GM19463 (cell line): ENCODE results near the gene AFTPH.

ENCODE experiments used
- ATAC-seq: cut with Tn5 transposase; IDR thresholded peaks from one replicate; pipeline ENCODE4 v1.9.1; 2021; ENCODE audit warnings: mild to moderate bottlenecking, moderate library complexity; ENCODE audit not compliant: unreplicated experiment

The AFTPH gene

DNA sequence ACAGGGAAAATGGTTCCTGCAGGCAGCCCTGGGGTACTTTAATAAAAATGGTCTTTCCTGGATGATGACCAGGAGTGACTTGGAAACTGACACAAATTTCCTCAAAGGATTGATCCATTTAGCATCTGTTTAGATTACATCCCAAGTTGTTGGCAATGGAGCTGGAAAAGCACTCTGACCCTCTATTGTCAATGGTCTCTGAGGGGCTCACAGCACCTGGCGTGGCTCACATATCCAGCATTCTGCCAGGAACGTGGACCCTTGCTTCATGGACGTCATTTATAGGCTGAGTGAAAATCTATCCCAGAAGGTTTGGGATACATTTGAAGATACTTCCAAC is 85.8 kb downstream of the AFTPH start:
- no peak for ATAC-seq

DNA sequence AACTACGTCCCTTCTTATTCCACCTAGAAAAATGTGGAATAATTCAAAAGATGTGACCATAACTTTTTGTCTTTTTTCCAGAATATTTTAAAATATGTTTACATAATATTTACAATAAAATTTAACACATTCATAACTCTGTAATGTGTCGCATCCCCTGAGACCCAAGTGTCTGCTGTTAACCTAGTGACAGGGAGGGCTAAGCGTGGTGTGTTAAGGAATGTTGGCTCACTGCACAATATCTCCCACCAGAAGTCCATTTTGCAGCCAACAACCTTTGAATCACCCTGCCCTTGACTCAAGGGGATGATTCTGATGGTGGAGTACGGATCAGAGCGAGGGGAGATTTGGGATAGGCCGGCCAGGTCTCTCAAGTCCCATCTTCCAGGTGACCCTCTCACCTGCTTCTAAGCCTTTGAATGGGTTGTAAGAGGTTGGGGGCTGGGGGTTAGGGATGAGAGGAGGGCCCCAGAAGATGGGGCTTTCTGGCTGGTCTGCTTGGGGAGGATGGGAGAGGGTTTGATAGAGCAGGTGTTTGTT is 86.3 kb downstream of the AFTPH start:
- ATAC-seq, result no peak

DNA sequence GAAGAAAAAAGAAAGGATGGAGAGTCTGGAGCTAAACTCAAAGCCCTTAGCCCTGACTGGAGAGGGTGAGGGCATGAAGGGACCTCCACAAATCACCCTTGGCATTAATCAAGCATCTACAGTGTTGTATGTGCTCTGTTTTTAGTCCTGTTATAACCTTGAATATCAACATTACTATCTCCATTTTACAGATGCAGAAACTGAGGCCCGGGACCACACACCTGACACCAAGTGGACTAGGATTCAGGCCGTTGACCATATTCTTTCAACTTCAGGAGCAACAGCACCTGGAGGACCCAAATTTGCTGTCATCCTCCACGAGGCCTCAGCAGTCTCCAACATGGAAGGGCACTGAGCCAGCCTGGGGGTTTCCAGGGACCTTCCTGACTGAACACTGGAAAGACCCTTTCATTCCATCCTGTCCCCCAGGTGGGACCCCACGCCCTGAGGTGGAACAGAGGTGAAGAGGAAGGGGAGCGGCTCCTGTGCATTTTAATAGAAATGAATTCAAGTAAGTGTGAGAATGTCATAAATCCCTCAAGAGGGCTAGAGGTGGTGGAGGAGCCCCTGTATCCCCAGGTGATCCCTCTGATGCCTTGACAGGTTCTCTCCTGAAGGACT is 88.6 kb downstream of the AFTPH start:
- no peak for ATAC-seq

DNA sequence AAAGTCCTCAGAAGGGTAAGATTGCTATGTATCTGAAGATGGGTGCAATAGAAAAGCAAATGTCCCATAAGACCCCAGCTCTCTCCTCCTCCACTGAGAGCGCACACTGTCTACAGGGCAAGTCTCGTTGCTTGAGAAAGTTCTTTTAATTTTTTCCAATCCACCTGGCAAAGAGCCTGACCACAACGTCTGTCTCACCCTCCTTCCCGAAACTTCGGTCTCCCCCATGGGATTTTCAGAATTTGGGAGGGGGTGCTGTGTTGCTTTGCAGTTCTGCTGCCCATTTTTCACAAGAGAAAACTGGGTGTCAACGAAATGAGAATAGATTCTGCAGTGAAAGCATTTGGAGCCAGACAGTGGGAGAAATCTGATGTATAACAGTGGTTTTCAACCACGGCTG is 89.1 kb downstream of the AFTPH start:
- ATAC-seq, result no peak

DNA sequence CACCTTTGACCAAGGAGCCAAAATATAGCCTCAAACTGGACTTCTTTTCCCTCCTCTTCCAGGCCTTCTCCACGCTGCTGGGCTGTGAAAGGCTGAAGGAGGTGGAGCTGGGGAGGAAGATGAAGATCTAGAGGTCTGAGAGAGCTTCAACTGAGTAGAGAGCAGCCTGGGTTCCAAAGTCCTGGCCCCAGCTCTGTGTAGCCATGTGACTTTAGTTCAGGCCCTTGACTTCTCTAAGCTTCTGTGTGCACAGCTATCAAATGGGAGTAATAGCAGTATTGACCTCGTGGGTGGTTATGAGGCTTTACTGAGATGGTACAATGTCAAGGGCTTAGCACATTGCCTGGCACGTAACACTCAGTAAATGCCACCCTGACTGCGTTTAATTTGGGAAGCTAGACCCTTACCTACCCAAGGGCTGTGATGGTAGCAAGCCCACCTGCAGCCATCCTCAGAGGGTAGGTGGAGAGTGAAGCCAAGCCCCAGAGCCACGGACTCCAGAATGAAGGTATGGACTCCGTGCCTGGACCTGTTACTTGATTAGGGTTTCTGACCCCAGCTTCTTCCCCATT is 91.2 kb downstream of the AFTPH start:
- ATAC-seq, result no peak

DNA sequence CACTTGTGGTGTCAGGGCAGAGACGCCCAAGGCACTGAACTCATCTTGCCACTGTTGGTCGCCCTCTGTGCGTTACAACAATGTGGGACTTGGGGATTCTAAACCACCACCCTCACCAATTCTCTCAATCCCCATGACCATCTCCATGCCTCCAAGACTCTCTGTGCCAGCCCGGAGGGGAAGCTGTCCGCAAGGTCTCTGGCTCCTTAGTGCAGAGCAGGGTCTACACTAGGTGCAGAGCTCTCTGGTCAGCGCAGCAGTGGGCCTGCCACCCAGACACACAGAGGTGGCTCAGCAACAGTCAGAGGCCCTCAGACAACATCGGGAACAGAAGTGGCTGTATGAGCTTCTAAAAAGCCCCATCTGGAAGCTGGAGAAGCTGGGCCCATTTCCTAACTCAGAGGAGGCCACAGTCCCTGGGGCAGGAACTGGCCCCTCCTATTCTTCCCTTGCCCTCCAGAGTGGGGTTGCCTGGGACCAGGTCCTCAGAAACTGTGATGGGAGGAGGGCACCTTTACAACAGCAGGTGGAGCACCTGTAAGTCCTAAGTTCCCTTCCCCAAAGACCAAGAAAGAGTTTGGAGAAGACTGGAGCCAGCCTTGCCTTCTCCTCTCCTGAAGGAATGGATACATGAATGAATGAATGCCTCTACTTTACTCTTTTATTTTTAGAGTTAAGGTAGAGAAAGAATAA is 91.9 kb downstream of the AFTPH start:
- ATAC-seq, result no peak

DNA sequence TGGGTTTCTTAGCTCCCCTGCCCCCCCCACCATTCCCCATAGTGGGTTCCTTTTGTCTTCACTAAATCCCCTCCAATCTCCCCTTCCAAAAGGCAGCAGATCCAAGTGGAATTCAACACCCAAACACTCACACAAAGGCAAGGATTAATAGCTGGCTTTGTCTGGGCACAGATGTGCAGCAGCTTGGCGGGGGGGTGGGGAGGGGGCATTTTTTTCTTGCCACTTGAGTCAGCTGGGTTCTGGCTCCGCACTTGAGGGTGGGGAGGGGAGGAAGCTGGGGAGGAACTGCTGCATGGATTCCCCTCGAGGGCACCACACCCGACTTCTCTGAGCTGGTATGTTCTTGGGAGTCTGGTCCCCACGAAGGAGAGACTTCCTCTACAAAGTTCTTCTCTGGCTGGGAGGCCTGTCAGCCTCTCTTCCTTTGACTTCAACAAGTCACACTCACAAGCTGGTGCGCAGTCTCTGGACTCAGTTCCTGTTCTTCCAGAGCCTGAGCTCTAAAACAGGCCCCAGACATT is 93.6 kb downstream of the AFTPH start:
- ATAC-seq, result no peak

DNA sequence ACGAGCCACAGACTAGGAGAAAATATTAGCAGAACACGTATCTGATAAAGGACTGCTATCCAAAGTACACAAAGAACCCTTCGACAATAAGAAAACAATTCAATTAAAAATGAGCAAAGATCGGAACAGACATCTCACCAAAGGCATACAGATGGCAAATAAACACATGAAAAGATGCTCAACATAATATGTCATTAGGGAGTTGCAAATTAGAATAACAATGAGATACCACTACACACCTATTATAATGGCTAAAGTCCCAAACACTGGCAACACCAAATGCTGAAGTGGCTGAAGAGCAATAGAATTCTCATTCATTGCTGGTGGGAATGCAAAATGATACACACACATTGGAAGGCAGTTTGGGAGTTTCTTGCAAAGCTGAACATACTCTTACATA is 96.5 kb downstream of the AFTPH start:
- no peak for ATAC-seq

DNA sequence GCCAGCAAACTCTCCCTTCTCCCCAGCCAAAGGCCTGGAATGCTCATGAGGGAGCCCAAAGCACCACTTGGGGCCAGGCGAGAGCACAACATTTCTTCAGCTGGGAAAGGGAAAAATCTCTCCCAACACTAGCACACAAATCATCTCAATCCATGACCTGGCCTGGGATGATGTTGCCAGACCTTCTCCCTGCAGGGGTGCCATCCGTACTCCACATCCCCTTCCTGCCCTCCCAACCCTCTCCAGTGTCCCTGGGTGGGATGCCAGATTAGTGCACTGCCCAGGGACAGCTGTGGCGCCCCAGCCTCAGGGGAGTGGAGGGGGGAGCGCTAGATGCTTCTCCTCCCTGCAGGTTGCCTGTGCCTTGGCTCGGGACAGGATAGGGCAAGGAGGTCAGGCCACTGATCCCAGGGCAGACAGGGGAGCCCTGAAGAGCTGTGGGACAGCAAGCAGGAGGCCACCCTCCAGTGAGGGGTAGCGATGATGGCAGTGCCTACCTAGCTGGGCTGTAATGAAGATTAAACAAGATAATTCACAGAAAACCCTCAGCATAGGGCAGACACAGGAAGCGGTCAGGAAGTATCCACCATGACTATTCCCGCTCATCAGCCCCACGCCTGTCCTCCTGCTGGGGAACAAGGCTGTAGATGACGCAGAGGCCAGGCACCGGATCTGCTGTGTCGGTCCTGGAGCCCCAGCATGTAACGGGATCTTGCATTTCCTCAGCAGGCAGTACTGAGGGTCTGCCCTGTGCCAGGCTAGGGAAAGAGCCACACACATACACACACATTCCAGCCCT is 98.5 kb downstream of the AFTPH start:
- no peak for ATAC-seq

DNA sequence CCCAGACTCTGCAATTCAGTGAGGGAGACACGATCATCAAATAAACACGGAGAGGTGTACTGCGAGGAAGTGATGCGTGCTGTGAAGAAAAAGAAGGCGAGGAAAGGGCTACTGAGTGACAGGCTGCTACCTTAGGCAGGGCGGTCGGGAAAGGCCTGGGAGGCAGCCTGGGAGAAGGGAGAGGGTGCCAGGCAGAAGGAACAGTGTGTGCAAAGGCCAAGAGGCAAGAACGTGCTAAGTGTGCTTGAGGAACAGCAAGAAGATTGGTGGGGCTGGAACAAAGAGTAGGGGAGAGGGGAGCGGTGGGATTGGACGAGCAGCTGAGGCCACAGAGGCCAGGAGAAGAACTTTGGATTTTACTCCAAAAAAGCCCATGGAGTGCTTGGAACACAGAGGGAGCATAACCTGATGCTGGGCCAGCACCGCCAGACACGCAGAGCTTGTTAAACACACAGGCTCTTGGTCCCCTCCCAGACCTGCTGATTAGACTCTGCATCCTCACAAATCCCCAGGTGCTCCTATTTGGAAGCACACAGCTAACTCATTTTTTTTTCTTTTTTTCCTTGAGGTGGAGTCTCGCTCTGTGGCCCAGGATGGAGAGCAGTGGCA is 99.2 kb downstream of the AFTPH start:
- ATAC-seq, result no peak

DNA sequence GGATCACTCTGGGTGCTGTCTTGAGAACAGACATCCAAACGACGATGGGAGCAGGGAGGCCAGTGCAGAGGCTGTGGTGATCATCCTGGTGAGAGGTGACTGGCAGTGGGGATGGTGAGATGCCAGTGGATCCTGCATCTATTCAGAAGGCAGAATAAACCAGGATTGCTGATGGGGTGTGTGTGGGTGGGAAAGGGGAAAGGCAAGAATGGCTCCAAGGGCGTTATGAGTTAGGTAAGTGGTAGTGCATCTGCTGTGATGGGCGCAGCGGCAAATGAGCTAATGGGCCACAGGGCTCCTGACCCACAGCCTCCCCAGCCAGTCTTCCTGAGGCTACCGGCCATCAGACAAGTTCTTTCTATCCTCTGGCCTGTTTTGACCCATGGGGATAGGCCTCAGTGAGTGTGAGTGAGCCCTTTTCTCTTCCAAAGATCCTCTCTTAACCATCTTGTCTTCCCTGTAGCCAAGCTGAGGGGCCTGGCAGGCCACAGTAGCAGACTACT is 100.0 kb downstream of the AFTPH start:
- ATAC-seq, result no peak

DNA sequence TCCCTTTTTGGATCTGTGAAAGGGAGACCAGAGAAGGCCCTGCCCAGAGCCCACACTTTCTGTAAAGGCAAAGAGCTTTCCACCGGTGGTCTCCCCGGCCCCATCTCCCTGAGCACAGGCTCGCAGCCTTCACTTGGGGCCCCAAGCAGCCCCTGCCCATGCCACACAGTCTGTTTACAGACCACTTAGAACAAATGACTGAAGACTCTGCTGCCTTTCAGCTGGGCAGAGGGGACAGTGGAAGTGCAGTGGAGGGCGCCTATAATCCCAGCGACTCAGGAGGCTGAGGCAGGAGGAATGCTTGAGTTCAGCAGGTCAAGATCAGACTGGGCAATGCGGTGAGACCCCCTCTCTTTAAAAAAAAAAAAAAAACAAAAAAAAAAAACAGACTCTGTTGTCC is 100.7 kb downstream of the AFTPH start:
- no peak for ATAC-seq

DNA sequence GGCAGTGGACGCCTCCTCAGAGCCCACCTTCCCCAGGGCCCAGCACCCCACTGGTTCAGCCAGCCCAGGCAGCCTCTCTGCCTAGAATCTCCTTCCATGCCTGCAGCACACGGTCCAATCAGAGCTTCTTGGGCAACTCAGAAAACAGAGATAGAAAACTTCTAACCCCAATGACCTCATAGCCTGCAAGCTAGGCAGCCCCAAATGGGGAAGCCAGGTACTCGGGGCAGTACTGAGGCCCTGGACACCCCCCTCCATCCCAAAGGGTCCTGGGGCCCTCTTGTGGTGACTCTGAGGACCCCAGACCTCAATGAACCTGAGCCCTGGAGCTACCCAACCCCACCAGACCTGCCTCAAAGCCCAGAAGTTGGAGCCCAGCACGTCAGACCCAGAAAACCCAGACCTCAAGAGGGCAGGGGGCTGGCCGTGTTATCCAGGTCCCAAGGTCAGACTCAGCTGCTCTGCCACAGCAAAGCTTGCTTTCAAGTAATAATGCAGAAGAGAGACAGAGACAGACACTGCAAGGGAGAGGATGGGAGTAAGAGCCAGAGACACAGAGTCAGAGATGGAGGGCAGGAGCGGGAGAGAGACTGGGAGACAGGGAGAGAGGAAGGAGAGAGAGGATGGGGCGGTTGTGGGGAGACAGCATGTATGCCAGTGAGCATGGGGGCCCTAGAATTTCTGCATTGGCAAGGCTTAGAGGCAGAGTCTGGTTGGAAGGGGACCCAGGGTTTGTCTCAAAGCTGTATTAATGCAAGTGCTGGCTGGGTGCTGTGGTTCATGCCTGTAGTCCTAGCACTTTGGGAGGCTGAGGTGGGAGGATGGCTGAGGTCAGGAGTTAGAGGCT is 101.4 kb downstream of the AFTPH start:
- ATAC-seq, result no peak

DNA sequence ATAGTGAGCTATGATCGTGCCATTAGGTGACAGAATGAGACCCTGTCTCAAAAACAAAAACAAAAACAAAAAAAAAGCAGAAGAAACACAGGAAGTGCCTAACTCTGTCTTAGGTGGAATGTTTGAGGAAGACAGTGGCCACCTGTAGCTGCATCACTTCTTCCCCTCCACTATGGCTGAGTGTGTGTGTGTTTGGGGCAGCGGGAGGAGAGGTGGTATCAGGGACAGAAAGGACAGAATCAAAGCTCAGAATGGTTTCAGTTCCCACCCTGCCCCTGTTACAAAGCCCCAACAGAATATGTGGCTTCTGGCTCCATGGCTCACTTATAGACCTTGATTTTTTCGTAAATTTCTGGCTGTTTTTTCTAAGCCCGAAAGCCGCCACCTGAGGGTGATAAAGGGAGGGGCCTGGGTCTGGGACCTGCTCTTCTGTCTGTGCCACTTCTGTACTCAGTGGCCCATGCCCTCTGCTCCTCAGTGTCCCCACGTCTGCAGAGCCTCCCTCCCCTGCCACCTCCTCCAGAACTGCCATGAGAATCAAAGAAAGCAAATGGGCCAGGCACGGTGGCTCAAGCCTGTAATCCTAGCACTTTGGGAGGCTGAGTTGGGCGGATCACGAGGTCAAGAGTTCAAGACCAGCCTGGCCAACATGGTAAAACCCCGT is 102.2 kb downstream of the AFTPH start:
- no peak for ATAC-seq

DNA sequence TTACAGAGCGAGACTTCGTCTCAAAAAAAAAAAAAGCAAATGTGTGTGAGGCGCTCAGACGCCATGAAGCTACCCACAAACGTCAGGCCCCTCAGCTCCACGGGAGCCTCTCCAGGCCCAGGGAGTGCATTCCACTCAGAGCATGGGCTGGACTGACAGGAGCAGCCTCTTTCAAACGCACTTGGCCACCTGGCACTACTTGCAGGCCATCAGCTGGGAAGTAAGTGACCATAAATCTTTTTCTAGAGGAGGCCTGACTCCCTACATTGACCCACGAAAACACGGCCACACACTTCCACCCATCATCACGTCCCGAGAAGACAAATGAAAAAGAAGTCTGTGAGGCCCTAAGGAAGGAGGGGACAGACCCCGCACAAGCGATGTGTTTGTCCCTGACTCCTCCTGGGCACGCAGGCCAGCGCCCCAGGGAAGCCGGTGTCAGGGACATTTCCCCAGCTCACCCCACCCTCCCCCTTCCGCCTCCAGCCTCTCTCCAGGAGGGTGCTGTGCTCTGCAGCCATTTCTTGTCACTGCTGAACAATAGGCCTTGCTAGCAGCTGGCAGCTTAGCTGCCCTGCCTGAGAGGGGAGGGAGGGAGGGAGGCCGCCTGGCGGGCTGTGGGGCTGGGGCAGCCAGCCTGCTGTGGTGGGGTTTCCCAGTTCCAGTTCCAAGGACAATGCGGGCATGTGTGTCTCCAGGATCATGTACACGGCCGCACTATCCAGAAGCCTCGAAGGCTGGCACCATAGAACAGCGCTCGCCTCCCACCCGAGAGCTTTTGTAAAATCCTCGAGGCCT is 103.0 kb downstream of the AFTPH start:
- ATAC-seq, result no peak

DNA sequence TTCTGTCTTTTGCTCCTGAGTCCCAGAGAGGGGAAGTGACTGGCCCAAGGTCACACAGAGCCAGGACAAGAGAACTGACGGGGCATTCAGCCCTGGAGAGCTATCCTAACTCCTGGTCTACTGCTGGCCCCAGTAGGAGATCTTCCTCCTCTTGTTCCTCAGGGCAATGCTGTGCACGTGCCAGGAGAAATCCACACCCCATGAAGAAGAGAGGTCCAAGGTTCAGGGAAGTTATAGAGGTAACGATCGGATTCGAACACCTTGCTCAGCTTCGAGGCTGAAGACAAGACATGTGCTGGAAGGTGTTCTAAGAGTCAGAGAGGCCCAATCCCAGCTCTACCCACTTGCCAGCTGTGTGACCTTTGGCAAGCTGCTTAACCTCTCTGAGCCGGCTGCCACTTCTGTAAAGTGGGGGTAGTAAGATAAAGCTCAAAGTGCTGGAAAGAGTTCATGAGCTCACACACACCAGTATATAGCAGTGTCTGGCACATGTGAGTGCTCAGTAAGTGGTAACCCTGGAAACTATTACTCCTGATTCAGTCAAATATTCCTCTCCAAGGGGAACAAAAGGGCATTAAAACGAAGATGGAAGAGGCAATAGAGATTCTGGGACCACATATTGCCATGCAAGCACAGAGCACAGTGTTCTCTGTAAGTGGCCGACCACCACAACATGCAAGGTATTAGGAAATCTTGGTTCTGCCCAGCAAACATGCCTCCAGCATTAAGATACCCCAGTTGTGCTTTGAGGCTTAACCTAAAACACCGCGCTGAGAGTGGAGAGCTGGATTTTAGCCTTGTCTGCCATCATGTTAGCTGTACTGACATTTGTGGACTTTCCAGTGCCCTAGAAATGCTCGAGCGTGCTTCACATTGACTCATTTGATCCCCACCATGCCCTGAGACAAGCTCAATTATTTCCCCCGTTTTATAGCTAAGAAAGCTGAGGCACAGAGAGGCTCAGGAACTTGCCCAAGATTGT is 104.0 kb downstream of the AFTPH start:
- no peak for ATAC-seq

DNA sequence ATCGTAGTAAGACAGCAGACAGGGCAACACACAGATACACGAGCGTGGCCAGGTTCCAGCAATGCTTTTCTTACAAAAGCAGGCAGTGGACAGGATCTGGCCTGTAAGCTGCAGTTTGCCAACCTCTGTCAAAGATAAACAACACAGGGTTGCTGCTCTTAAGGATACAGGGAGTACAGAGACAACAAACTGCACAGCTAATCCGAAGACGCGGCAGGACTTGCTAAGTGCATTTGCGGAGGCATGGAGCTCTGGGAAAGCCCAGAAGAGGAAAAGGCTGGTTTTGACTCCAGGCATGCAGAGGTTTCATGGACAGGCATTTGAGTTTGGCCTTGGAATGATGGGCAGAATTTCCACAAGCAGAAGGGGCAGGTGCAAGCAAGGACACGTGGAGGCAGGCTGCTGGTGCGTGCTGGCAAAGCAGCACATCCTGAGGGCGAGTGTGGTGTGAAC is 105.2 kb downstream of the AFTPH start:
- no peak for ATAC-seq
